ENCODE results near the gene SHISAL1. TPM values are rescaled to one million over a fixed set of nuclear protein-coding genes. Genes with fewer than 3 reads are reported as not detected.

SHISAL1 gene
- polyA plus RNA-seq, 1 donor (not counting 4 experiments of a cell fraction or from before 2014, with no cell fraction given): 0.24 TPM

DNA sequence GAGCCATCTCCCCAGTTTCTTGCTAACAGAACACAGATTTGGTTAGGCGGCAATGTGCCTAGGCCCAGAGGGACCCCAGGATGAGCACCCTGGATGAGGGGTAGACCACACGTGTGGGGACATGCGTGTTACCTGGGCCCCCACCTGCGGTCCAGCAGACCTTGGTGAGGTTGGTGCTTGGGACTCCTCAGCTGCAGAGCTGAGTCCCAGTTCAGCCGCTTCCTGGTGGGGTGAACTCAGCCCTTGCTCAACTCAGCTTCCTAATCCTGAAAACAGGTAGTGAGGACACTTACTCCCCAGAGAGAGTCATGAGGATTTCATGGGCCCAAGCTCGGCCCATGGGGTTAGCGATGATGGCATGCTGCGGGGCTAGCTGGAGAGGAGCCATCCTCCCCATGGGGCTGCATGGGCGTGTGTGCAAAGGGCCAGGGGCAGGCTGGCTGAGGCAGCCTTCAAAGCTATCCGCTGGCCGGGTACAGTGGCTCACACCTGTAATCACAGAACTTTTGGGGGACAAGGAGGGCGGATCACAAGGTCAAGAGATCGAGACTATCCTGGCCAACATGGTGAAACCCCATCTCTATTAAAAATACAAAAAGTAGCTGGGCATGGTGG lies 46.9 kb upstream of the SHISAL1 start:
- Histone ChIP-seq H3K36me3 (ENCODE audit: control insufficient read depth in 2 of 2, extremely low read depth in 1 of 2, insufficient read depth in 2 of 2, low read length in 2 of 2) (no peaks in the 10 kb centered on the region), H2AFZ (ENCODE audit: control insufficient read depth, low read length) (no peak overlapping the region), H4K20me1 (ENCODE audit: control insufficient read depth, extremely low read depth, insufficient read depth, low read length) (no peaks in the 10 kb centered on the region), H3K27me3 (ENCODE audit: control insufficient read depth, extremely low read depth, insufficient read depth, low read length) (no peaks in the 10 kb centered on the region), H3K9ac (ENCODE audit: control insufficient read depth, extremely low read depth, insufficient read depth, low read length) (no peak overlapping the region), H3K4me2 (ENCODE audit: control insufficient read depth, extremely low read depth, insufficient read depth, low read depth, low read length) (no peak overlapping the region), H3K4me1 (ENCODE audit: control insufficient read depth, extremely low read depth, insufficient read depth, low read length) (peaks cover 45% of the 10 kb centered on the region), H3K9me3 (ENCODE audit: control insufficient read depth, low read depth, low read length) (no peaks in the 10 kb centered on the region), H3K9me1 (ENCODE audit: control insufficient read depth, extremely low read depth, insufficient read depth, low read length) (no peaks in the 10 kb centered on the region), H3K4me3 (ENCODE audit: control insufficient read depth in 2 of 3, extremely low read depth in 1 of 3, insufficient read depth in 2 of 3, low read depth in 1 of 3, low read length in 3 of 3) (no peak overlapping the region), H3K27ac (ENCODE audit: control insufficient read depth, insufficient read depth, low read length) (no peak overlapping the region), H3K79me2 (ENCODE audit: control insufficient read depth, insufficient read depth, low read length) (no peaks in the 10 kb centered on the region)
- FAIRE-seq (no peak), DNase-seq (ENCODE audit: low read depth, low spot score) (no peak)
- dilution Hi-C loops (cut with MboI; ENCODE audit: extremely low pct_ligation_motif_present, low sequenced_read_pairs): no loop called here
- no peak for TF ChIP-seq EZH2 (IDR thresholded peaks at IDR 0.05; ENCODE audit: low read length)
- TF ChIP-seq, protein P1, sequence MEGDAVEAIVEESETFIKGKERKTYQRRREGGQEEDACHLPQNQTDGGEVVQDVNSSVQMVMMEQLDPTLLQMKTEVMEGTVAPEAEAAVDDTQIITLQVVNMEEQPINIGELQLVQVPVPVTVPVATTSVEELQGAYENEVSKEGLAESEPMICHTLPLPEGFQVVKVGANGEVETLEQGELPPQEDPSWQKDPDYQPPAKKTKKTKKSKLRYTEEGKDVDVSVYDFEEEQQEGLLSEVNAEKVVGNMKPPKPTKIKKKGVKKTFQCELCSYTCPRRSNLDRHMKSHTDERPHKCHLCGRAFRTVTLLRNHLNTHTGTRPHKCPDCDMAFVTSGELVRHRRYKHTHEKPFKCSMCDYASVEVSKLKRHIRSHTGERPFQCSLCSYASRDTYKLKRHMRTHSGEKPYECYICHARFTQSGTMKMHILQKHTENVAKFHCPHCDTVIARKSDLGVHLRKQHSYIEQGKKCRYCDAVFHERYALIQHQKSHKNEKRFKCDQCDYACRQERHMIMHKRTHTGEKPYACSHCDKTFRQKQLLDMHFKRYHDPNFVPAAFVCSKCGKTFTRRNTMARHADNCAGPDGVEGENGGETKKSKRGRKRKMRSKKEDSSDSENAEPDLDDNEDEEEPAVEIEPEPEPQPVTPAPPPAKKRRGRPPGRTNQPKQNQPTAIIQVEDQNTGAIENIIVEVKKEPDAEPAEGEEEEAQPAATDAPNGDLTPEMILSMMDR (optimal IDR thresholded peaks at IDR 0.05 in 1 of 3, IDR thresholded peaks at IDR 0.05 in 1 of 3, conservative IDR thresholded peaks at IDR 0.05 in 1 of 3; ENCODE audit: extremely low read depth in 1 of 3, insufficient read depth in 2 of 3, low read length in 3 of 3): no peak

DNA sequence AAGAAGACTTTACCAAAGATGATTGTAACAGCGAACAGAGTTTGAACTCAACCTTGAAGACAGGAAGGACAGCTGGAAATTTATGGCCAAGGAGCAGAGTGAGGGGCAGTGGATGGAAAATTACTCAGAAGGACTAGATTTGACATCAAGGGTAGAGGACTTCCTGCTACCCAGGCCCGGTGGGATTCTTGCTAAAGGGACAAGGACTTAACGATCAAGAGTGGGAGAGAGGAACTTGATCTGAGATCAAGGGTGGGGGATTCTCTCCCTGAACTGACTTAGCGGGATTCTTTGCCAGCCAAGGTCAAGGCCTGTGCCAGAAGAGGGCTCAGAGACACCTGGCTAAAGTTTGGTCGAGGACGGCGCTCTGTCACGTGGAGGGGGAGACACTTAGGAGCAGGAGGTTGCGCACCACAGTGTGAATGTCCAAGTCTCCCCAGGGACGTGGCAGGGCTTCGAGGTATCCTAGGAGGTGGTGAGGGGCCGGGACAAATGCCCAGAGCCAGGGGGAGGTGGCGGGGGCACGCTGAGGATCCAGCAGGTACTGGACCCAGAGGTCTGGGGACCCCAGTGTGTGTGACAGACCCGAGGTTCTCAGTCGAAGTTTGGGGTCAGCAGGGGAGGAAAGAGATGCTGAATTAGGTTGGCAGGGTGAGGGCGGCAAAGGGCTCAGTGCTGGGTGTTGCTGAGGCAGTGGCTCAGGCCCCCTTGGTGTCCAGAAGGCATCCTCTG lies 46.1 kb upstream of the SHISAL1 start:
- no peaks in the 10 kb centered on the region for H3K79me2 ChIP-seq (ENCODE audit: control insufficient read depth, insufficient read depth, low read length)

More for the DNA sequence above, 46.1 kb upstream of the SHISAL1 start:
- no peaks in the 10 kb centered on the region for H3K36me3 ChIP-seq (ENCODE audit: control insufficient read depth in 2 of 2, extremely low read depth in 1 of 2, insufficient read depth in 2 of 2, low read length in 2 of 2)
- H3K9me1 ChIP-seq (ENCODE audit: control insufficient read depth, extremely low read depth, insufficient read depth, low read length): no peaks in the 10 kb centered on the region
- H3K27me3 ChIP-seq (ENCODE audit: control insufficient read depth, extremely low read depth, insufficient read depth, low read length): no peaks in the 10 kb centered on the region
- no peak overlapping the region for H3K4me2 ChIP-seq (ENCODE audit: control insufficient read depth, extremely low read depth, insufficient read depth, low read depth, low read length)
- H4K20me1 ChIP-seq (ENCODE audit: control insufficient read depth, extremely low read depth, insufficient read depth, low read length): no peaks in the 10 kb centered on the region
- H3K4me3 ChIP-seq (ENCODE audit: control insufficient read depth in 2 of 3, extremely low read depth in 1 of 3, insufficient read depth in 2 of 3, low read depth in 1 of 3, low read length in 3 of 3): no peak overlapping the region
- no peak overlapping the region for H3K27ac ChIP-seq (ENCODE audit: control insufficient read depth, insufficient read depth, low read length)
- H3K4me1 ChIP-seq (ENCODE audit: control insufficient read depth, extremely low read depth, insufficient read depth, low read length): peaks cover 42% of the 10 kb centered on the region
- no peak overlapping the region for H3K9ac ChIP-seq (ENCODE audit: control insufficient read depth, extremely low read depth, insufficient read depth, low read length)
- TF ChIP-seq EZH2 (IDR thresholded peaks at IDR 0.05; ENCODE audit: low read length): no peak
- TF ChIP-seq, protein P1 (optimal IDR thresholded peaks at IDR 0.05 in 1 of 3, IDR thresholded peaks at IDR 0.05 in 1 of 3, conservative IDR thresholded peaks at IDR 0.05 in 1 of 3; ENCODE audit: extremely low read depth in 1 of 3, insufficient read depth in 2 of 3, low read length in 3 of 3): no peak
- H2AFZ ChIP-seq (ENCODE audit: control insufficient read depth, low read length): no peak overlapping the region
- dilution Hi-C loops (cut with MboI; ENCODE audit: extremely low pct_ligation_motif_present, low sequenced_read_pairs): no loop called here
- no peaks in the 10 kb centered on the region for H3K9me3 ChIP-seq (ENCODE audit: control insufficient read depth, low read depth, low read length)
- no peak for FAIRE-seq
- no peak for DNase-seq (ENCODE audit: low read depth, low spot score)
